GM12872 (cell line): Measurements from ENCODE around the gene AKNA.

Source experiments
- TF ChIP-seq, protein P1 (sequence below): IDR thresholded peaks from 3 replicates; pipeline ENCODE4 v1.5.1; 2011; ENCODE audit warnings: low read depth, mild to moderate bottlenecking, low read length, moderate library complexity; ENCODE audit not compliant: insufficient read depth

Gene AKNA

DNA sequence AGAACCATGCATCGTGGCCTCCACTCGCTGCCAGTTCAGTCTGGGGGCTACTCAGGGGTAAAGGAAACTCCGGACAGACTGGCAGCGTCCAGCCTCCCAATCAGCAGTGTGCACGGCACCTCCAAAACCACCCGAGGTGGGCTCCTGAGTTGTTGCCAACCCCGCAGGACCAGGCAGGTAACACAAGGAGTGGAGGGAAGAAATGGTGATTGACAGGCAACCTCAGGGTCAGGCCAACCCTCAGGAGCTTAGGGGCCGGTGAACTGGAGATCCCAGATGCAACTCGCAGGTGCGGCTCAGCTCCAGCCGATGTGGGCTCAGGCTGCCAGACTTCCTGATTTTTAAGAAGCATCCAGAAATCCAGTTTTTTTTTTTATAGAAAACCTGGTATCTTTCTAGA lies 37.3 kb upstream of the AKNA start:
- TF ChIP-seq, protein P1, sequence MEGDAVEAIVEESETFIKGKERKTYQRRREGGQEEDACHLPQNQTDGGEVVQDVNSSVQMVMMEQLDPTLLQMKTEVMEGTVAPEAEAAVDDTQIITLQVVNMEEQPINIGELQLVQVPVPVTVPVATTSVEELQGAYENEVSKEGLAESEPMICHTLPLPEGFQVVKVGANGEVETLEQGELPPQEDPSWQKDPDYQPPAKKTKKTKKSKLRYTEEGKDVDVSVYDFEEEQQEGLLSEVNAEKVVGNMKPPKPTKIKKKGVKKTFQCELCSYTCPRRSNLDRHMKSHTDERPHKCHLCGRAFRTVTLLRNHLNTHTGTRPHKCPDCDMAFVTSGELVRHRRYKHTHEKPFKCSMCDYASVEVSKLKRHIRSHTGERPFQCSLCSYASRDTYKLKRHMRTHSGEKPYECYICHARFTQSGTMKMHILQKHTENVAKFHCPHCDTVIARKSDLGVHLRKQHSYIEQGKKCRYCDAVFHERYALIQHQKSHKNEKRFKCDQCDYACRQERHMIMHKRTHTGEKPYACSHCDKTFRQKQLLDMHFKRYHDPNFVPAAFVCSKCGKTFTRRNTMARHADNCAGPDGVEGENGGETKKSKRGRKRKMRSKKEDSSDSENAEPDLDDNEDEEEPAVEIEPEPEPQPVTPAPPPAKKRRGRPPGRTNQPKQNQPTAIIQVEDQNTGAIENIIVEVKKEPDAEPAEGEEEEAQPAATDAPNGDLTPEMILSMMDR: no peak

DNA sequence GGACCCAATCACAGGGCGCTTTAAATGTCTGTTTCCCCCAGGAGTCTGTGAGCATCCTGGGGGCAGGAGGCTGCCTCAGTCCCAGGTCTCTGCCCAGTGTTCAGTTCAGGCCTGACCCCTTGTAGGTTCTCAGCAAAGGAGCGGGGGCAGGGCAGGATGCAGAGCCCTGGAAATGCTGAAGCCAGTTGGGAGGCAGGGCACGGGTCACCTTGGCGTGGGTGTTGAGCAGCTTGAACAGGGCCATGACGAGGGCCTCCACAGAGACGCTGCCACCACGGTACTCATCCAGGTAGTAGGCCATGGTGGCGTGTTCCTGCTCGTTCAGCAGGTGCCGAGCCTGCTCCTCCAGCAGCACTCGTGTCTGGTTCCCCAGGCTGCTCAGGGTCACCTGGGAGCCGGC lies 36.3 kb upstream of the AKNA start:
- TF ChIP-seq, protein P1: no peak

DNA sequence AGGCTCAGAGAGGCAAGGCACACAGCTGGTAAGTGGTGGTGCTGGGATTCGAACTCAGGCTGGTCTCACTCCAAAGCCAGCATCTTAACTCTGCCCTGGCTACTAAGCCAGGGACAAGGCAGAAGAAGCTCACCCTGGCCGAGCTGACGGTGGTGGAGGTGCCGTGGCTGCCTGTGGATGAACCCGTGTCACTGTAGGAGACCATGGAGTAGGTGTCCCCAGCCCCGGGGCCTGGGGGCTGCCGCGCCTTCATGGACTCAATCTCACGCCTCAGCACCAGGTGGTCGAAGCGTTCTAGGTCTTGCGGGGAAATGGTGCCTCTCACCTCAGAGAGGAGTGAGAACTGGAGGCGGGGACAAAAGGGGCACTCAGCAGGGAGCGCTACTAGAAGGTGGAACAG lies 35.4 kb upstream of the AKNA start:
- TF ChIP-seq, protein P1: no peak

DNA sequence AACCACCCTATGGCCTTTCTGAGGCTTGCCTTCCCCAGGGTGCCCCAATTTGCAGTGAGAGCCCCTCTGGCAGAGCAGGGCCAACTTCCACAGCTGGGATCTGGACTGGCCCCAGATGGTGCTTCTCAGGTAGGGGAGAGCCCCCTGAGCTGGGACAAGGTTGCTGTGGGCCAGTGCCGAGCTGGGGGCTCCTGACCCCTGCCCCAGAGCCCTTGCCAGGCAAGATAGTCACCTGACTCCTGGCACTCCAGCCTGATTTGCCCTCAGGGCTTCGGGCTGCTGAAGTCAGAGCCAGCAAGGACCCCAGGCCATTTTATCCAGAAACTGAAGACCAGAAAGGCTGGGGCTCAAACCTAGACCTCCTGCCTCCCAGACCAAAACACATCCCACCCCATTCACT lies 33.4 kb upstream of the AKNA start:
- TF ChIP-seq, protein P1: no peak

DNA sequence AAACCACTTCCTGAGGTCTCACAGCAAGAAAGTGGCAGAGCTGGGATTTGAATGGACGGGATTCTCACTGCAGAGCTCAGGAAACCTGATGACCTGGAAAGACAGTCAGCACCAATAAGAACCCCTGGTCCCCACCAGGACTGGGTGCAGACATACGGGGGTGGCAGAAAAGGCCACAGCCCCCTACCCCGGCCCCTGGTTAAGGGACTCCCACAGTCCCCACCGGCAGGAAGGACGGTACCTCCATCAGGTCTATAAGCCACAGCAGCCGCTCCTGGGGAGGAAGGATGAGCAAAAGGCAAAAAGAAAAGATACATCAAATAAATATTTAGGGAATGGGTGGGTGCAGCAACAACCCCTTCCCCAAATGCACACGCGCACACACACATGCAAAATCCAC lies 32.0 kb upstream of the AKNA start:
- TF ChIP-seq, protein P1: no peak

DNA sequence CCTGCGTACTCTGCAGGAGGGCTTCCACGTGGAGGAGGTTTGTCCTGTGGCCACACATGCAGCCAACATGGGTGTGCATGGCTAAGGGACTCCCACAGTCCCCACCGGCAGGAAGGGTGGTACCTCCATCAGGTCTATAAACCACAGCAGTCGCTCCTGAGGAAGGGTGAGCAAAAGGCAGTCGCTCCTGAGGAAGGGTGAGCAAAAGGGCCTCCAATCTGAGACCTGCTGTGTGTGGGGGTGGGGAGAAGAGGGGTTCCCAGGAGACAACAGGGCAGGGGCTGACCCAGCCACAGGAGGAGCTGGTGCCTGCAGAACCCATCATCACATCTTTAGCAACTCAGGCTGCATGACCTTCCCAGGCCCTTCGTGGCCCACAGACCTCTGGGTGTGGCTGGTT lies 30.3 kb upstream of the AKNA start:
- TF ChIP-seq, protein P1: no peak

DNA sequence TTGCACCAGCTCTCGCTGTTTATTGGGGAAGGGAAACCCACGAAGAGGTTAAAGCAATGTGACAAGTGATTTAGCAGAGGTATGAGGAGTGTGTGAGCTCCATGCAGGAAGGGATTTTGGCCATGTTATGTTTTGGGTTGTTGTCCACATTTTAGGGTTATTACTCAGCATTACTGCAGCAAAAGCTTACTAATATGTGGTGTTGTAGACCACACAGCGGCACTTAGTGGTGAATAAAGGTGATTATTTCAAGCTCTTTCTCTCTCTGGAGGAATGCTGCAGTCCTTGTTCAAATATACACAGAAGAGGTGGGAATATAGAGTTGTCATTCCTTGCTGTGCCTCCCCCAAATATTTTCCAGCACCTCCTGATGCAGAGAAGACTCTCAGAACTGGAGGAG lies 29.7 kb upstream of the AKNA start:
- TF ChIP-seq, protein P1: no peak

DNA sequence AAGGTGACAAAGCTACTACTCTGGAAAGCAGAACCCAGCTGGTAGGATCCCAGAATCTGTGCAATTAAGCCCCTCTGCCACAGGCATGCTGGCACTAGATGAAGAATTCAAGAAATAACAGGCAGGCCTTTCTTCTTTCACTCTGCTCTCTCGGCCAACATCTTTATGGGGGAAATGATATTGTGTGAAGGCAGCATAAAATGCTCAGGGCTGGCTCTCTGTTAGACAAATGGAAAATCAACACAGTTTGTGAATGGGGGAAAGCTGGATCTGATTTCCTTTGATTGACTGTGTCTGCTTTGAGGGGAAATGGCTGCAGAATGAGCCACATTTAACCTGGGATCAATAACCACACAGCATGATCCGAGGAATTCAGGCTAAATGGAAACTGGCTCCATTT lies 29.1 kb upstream of the AKNA start:
- TF ChIP-seq, protein P1: no peak
